Stimulated activated CD4-positive, alpha-beta T cell treated with anti-CD3 and anti-CD28 coated beads, Interleukin-15, amount 100 ng/mL, for 48 hours (primary cell): ENCODE results near the gene SYNE1.
"Not testable (repeated sequence)": the region's sequence is repeated elsewhere in the genome, so short reads cannot be mapped to it uniquely, and the experiment has no call there.

Source experiments
- DNase-seq, 2 donors: peaks; one replicate each; pipeline ENCODE4 v3.0.0-alpha.2; 2020; ENCODE audit warnings: low read depth in 2 of 2

Gene SYNE1, protein sequence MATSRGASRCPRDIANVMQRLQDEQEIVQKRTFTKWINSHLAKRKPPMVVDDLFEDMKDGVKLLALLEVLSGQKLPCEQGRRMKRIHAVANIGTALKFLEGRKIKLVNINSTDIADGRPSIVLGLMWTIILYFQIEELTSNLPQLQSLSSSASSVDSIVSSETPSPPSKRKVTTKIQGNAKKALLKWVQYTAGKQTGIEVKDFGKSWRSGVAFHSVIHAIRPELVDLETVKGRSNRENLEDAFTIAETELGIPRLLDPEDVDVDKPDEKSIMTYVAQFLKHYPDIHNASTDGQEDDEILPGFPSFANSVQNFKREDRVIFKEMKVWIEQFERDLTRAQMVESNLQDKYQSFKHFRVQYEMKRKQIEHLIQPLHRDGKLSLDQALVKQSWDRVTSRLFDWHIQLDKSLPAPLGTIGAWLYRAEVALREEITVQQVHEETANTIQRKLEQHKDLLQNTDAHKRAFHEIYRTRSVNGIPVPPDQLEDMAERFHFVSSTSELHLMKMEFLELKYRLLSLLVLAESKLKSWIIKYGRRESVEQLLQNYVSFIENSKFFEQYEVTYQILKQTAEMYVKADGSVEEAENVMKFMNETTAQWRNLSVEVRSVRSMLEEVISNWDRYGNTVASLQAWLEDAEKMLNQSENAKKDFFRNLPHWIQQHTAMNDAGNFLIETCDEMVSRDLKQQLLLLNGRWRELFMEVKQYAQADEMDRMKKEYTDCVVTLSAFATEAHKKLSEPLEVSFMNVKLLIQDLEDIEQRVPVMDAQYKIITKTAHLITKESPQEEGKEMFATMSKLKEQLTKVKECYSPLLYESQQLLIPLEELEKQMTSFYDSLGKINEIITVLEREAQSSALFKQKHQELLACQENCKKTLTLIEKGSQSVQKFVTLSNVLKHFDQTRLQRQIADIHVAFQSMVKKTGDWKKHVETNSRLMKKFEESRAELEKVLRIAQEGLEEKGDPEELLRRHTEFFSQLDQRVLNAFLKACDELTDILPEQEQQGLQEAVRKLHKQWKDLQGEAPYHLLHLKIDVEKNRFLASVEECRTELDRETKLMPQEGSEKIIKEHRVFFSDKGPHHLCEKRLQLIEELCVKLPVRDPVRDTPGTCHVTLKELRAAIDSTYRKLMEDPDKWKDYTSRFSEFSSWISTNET (N-terminal part only)

DNA sequence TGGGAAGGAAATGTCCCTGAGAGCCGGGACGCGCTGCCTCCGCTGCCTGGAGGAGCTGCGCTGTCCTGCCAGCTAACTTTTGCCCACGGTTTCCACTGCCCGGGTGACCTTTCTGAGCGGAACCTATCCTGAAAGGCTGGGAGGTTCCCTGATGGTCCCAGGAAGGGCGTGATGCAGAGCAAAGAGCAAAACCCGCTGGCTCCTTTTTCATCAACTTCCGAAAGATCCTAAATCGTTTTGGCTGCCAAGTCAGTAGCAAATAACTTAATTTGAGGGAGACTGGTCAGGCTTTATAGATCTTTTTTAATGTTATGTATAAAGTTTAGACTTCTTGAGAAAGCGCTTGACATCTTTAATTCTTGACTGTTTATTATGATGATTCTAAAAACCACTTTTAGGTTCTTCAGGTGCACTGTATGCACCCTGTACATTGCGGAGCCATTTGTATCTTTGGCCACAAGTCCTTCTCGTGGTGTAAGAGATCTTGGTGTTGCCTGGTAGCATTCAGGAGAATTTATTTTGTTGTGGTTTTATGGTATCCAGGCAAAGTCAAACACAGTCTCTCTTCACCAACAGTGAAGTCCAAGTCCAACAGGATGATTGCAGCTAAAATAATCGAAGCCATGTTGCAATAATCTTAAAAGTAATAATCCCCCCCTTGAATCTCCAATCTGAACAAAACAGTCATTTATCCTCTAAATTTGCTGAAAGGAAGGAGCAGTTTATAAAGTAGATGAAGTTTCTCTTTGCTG lies at the start of gene SYNE1:
Gene SYNE1 (minus strand): TSS at position 67 of the 752 bp plus-strand sequence. CDS start 9,031 bp downstream, outside the sequence.
- no peak for DNase-seq

DNA sequence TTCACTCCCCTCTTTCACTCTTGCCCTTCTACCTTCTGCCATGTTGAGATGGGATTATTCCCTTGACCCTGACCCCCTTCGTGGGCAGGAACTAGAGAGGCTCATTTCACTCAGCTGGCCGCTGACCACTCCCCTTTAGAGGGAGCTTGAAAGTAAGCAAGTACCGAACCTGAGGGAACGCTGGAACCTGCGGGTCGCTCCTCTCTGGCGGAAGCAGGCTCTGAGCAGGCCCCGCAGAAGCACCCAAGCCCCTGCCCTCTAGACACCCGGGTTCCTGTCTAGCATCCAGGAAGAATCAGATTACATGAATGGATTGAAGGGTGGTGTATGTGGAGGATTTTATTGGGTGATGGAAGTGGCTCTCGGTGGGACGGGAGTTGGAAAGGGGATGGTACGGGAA lies 48.7 kb upstream of the SYNE1 start:
- no peak for DNase-seq

DNA sequence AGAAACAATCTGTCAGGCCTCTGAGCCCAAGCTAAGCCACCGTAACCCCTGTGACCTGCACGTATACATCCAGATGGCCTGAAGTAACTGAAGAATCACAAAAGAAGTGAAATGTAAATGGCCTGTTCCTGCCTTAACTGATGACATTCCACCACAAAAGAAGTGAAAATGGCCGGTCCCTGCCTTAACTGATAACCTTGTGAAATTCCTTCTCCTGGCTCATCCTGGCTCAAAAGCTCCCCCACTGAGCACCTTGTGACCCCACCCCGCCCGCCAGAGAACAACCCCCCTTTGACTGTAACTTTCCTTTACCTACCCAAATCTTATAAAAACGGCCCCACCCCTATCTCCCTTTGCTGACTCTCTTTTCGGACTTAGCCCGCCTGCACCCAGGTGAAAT lies 45.8 kb upstream of the SYNE1 start:
- DNase-seq, result not testable (repeated sequence)

DNA sequence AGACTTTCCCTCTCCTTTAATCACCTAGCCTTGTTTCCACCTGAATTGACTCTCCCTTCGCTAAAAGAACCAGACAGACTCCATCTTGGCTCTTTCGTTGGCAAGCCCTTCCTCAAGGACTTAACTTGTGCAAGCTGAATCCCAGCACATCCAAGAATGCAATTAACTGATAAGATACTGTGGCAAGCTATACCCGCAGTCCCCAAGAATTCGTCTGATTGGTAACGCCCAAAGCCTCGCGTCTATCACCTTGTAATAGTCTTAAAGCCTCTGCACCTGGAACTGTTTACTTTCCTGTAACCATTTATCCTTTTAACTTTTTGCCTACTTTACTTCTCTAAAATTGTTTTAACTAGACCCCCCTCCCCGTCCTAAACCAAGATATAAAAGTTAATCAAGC lies 45.0 kb upstream of the SYNE1 start:
- DNase-seq, result no peak

DNA sequence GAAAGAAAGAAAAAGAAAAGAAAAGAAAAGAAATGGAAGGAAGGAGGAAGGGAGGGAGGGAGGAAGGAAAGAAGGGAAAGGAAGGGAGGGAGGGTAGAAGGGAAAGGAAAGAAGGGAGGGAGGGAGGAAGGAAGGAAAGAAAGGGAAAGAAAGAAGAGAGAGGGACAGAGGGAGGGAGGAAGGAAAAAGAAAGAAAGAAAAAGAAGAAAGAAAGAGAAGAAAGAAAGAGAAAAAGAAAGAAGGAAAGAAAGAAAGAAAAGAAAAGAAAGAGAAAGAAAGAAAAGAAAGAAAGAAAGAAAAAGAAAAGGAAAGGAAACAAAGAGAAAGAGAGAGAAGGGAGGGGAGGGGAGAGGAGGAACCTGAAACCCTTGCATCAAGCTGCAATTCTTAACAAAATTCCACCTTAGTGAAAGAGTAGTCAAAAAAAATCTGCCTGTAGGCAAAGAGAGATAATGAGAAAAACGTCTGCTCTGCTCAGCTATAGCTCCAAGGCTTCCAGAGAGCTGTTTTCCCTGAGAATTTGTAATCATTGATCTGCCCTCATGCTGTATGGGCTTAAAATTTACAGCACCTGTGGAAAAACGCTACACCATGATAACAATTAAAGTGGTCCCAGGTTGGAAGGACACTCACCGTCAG lies 43.8 kb upstream of the SYNE1 start:
- no peak for DNase-seq

DNA sequence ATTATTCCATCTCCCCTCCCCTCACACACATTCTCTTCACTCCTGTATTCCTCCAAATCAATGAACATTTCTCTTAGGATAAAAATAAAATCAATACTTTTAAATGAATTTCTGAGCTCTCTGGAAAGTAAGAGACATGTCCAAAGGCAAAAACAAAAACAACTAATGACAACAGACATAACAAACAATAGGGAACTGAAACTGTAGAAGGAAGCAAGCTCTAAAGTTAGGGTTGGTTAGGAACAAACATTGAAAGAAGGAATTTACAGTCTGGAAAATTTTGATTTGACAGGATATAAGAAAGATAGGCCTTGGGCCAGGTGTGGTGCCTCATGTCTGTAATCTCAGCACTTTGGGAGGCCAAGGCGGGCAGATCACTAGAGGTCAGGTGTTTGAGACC lies 43.0 kb upstream of the SYNE1 start:
- no peak for DNase-seq

DNA sequence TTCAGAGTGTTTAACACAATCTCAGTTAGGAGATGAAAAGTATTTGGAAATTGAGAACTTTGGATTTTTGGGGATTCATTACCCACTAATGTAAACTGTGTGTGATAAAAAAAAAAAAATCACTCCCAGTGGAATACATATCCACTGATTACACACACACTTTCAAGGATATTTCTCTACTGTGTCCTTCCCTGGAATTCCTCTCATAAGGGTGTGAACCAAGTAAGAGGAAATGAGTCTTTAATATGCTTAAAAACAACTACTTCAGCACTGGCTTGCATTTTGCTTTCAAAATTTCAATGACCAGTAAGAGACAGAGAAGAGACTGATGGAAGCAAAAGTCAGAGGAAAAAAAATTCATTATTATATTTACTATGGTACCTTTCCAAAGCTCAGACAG lies 36.1 kb upstream of the SYNE1 start:
- DNase-seq, result no peak

DNA sequence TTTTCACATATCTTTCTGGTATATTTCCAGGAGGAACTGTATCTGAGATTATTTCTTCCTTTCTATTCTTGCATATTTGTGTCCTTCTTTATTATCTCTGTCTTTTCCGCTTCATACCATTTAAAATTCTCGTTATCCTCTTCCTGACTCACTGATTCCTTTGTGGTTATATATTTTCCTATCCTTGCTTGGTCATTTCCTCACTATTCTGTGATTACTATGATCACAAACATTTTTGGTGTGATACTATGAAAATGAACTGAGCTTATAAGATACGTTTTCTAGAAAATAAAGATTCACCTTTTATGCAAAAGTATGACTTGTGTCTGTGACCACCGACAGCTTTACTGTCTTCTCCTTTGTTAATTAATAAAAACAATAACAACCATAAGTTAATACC lies 34.0 kb upstream of the SYNE1 start:
- DNase-seq, result no peak

DNA sequence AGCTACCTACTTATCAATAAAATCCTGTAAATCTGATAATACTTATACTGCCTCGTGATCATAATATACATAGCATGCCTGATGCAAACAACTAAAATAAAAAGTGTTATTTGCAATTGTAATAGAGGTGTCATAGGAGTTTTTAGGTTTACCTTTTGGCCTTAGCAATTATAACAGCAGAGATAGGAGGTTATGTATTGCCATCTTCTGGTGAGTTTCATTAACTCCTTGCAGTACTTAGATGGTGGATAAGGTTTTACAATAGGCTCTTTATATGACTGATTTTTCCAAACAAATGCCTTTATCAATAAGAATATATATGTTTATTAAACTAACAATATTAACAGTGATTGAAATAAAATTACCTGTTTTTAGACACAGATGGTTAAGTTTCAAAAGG lies 32.7 kb upstream of the SYNE1 start:
- DNase-seq, result no peak

DNA sequence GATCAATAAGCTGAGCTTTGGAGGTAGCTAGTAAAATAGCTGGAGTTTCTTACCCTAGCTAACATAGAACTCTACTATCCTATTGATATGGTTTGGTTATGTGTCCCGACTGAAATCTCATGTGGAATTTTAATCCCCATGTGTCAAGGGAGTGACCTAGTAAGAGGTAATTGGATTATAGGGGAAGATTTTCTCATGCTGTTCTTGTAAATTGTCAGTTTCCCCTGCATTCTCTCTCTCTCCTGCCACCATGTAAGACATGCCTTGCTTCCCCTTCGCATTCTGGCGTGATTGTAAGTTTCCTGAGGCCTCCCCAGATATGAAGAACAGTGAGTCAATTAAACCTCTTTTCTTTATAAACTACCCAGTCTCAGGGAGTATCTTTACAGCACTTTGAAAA lies 24.6 kb upstream of the SYNE1 start:
- no peak for DNase-seq

DNA sequence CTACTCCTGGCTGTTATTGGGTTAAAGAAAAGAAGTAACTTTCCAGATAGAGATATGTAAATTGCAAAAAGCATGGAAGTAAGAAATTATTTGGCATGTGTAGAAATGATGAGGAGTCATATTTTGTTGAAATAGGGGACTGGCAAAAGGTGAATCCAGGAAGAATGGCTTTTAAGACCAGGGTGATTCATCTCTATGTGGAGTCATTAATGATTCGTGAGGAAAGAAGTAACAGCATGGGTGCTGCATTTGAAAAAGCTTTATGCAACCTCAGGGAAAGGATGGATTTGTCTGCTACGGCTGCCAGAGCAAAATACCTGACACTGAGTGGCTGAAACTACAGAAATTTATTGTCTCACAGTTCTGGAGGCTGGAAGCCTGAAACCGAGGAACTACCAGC lies 14.8 kb upstream of the SYNE1 start:
- no peak for DNase-seq

DNA sequence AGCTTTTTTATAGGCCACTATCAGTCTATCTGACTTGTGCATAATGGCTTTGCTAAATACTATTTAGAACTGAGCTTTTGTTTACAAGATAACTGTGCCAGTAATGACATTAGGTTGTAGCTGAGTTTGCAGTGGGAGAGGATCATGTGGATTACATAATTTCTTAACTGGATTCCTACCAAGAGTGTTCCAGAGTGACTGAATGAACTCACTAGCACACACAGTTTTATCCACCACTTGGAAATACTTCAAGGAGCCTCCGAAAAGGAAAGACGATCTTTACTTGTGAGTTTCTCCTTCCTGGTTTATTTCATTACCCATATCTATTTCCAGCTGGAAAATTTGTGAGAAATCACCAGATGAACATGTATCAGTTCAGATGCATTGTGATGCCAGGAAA lies 10.9 kb upstream of the SYNE1 start:
- DNase-seq, result no peak

DNA sequence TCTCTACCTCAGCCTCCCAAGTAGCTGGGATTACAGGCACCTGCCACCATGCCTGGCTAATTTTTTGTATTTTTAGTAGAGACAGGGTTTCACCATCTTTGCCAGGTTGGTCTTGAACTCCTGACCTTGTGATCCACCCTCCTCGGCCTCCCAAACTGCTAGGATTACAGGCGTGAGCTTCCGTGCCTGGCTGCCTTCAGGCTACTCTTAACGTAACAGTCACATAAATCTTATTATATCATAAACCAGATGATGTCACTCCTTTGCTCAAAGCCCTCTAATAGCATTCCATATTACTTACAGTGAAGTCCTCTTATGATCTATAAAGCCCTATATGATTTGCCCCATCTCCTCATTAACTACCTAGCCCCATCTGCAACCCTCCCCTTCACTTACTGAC lies 9.6 kb upstream of the SYNE1 start:
- DNase-seq, result not testable (repeated sequence)

DNA sequence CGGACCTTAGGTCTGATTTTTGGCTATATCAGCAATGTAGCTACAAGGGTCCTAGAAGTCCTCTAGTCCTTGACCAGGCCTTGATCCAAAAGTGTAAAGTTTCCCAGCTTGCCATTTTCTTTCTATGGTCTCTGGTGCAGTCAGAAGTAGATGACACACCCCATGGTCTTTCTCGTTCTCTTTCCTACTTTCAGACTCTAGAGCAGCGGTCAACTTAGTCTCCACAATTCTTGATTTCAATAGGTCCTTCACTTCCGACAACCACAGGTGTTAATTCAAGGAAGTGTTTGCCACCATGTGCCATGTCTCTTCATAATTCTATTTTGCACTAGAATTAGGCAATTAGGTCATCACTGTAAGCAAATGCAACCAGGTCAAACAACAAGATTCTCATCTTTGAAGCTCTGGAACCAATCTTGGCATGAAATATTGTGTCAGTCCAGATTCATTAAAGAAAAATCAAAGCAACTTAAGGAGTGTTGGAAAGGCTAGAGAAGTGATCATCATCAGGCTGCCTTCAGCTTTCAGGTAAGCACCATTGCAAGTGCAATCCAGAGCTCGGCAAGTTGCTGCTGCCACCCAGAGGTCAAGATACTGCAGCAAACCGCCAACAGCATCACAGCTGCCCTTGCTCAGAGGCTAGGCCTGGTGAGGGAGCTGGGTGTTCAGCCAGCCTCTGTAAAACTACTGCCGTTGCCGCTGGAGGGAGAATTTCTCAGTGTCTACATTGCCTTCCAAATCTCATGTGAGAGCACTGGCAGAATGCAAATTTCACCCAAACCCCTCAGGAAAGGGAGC lies 5.6 kb upstream of the SYNE1 start:
- DNase-seq, result no peak

DNA sequence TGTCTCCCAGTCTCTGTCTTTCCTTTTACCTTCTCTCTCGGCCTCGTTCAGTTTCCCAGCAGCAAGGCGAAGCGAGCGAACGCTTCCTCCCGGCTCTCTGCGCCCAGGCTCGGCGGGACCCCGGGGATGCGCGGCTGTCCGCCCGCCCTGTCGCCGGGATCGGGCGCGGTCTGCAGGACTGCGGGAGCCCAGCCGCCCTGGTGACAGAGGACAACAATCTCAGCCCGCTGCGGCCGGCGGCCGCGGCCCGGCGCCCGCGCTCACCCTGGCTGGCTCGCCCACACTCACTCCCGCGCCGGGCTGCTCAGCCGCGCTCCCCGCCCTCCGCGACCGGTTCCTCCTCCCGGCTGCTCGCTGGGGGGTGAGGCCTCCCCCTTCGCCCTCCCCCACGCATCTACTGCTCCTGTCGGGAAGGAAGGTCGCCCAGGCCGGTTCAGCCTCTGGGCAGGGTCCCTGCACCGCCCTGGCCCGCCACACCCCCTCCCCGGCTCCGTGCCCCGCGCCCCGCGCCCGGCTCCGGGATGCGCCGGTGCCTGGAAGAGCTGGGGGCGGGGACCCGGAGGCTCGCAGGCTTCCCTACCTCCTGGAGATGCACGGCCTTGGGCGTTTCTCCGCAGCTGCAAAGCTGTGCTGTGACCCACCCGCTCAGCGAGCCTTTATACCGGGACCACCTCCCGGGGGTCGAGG lies 410 bp downstream of the SYNE1 start:
- DNase-seq, result no peak

DNA sequence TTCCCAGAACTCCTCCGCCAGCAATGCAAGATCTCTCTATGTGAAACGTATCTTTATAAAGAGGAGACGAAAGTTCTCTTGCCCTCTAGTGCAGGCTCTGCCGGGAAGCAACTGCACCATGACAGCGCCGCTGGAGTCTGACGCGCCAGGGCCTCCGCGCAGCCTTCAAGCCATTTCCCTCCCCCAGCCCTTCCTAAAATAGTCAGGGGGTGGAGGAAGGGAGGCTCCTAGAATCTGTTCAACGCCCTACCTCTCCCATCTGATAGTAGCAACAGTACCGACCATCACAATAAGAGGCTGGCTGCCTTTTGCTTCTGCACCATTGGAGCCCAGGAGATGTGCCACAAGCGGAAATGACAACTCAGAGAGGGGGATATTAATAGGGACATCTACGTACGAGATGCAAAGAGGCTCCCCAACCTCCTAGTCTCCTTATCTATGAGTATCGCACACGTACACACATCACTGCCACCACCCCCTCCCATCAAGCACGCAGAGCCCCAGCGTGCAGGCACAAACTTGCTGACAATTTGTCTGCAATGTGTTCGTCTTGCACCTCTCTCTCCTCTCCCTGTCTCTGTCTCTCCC lies 1.0 kb downstream of the SYNE1 start:
- no peak for DNase-seq

DNA sequence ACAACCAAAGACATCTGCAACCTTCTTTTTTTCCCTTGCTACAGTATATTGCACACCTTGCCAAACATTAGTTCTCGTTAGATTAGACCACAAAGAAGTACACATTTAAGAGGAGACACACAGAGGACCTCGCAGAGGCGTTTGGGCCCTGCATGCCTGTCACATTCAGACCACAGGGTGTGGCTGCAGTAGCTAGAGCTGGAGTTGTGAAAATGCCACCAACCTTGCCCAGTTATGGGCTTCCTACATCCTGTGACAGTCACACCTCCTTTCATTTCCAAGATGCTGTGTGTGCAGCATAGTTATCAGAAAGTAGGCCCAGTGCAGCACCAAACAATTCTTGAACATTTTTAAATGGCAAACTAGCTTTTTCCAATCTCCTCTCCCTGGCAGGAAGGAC lies 2.4 kb downstream of the SYNE1 start:
- DNase-seq, result no peak

DNA sequence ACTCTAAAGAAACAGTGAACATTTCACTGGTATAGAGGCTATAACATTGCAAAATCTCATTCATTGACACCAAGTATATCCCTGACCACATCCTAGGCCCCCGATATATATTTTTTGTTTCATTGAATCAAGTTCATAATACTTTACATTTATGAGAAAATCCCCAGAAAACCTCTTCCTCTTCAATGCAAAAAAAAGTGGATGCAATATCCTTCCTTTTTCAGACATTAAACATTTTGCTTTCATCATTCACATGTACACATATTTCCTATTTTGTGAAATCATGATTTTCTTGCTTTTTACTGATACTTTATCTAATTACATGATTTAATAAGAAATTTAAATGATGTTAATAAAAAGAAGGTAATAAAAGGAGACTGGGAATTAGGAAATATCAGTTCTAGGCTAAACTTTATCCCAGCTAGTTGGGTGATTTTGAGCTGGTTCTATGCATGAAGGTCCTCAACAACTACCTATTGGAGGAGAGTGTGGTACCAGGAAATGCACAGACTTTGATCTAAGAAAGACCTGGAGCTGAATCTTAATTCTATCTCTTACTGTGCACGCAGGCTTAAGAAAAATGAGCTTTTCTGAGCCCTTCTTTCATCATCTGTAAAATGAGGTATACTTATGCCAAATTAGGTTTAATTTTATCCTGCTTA lies 4.9 kb downstream of the SYNE1 start:
- DNase-seq, result no peak

DNA sequence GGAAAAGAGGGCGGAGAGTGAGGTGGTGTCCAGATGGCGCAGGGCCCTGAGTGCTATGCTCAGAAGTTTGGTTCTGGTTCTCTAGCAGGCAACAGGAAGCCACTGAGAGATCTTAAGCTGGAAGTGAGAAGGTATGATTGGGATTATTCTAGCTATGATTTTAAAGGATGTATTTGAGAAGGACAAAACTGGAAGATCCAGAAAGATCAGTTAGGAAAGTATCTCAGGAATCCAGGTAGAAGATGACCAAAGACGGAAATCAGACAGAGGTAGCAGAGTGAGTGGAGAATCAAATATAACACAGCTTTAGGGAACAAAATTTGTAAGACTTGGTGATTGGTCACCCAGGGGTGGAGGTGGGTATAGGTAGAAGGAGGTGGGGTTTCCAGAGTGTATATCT lies 5.8 kb downstream of the SYNE1 start:
- no peak for DNase-seq
